ENCODE data around the gene RAB11FIP4.

RAB11FIP4 gene

DNA sequence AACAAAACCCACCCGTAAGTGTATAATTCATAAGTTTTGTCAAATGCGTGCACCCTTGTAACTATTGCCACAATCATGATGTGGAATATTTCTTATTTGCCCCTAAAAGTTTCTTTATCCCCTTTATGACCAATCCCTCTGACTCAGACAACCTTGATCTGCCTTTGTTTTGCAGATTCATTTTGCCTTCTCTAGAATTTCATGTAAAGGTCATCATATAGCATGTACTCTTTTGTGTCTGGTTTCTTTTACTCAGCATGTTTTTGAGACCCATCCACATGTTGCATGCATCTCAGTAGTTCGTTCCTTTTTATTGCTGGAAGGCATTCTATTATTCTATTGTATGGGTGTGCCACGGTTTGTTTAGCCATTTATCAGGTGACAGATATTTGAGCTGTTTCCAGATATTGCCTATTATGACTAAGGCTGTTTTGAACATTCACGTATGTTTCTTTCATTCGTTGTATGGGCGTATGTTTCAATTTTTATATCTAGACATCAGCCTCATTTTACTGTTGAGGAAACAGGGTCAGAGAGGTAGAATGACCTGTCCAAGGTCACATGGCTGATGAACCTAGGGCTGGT lies 192.4 kb downstream of the RAB11FIP4 start:
- DNase-seq (ENCODE audit: low read depth) = peak; percentile 36
- H3K4me3 ChIP-seq (ENCODE audit: low read length) = no peak overlapping the region
- no peak for TF ChIP-seq CTCF (IDR thresholded peaks at IDR 0.05; ENCODE audit: insufficient read depth, low read depth, low read length, missing control alignments)

DNA sequence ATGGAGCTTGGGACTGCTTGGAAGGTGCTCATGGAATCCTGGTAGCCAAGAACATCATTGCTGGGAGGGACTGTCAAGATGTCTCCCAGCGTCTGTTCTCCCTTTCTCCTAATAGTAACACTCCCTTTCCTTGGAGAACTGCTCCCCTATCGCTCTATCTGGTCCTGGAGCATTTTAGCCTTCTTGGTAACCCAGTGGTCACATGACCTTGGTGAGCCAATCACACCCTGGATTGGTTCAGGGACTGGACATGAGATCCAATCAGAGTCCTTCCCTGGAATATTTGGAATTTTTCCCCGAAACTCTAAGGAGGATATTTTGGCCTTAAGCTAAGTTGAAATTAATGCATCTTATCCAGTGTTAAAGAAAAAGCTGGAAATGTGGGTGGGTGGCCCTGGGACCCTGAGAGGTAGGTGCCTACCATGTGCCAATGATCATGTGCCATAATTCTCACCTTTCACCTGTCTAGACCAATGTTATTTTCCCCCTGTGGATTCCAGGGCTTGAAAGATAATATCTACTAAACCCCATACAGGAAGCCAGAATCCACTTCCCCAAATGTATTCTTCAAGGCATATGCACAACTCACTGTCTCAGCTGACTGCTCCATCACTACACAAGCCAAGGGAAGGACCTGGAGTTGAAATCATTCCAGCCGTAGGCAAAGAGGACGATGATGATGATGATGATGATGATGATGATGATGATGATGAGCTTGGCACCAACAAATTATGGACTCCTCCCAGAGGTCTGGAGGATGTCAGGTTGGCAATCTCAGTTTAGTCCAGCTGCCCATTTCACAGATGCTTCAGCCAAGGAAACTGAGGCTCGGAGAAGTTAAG lies 193.2 kb downstream of the RAB11FIP4 start:
- no peak for DNase-seq (ENCODE audit: low read depth)
- no peak overlapping the region for H3K4me3 ChIP-seq (ENCODE audit: low read length)
- TF ChIP-seq CTCF (IDR thresholded peaks at IDR 0.05; ENCODE audit: insufficient read depth, low read depth, low read length, missing control alignments) = no peak

DNA sequence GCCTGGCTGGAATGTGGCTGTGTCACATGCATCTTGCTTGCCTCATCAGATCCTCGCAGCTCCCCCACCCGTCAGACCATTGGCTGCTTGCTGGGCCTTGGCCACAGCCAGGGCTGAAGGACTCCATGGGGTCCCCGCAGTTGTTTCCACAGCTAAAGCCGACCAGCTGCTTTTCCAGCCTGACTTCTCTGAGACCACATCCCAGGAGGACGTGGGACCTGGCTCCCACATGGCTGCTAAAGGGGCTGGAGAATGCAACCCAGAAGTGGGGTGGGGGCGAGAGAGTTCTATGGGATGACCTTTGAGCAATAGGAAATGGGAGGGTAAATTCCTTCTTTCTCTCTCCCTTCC lies 193.8 kb downstream of the RAB11FIP4 start:
- DNase-seq (ENCODE audit: low read depth) = no peak
- no peak for TF ChIP-seq CTCF (IDR thresholded peaks at IDR 0.05; ENCODE audit: insufficient read depth, low read depth, low read length, missing control alignments)
- H3K4me3 ChIP-seq (ENCODE audit: low read length) = no peak overlapping the region

DNA sequence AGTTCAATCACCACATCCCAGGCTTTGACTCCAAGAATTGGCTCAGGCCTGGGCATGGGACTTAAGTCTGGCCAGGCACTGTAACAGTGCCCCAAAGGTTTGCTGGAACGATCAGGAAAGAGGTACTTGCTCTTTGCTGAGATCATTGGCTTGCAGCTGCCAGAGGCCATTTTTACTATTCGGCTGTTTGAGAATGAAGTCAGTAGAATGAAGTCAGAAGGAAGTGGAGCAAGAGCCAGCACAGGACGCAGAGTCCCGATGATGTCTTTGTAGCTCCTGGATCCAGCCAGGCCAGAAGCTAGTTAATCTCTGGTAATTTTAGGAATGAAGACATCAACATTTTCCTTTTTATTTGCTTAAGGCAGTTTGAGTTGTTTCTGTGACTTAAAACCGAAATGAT lies 195.5 kb downstream of the RAB11FIP4 start:
- TF ChIP-seq CTCF (IDR thresholded peaks at IDR 0.05; ENCODE audit: insufficient read depth, low read depth, low read length, missing control alignments) = no peak
- DNase-seq (ENCODE audit: low read depth) = no peak
- no peak overlapping the region for H3K4me3 ChIP-seq (ENCODE audit: low read length)

GRCh38 chr17:31587462-31587861 lies 196.0 kb downstream of the RAB11FIP4 start:
- TF ChIP-seq CTCF (IDR thresholded peaks at IDR 0.05; ENCODE audit: insufficient read depth, low read depth, low read length, missing control alignments) = no peak
- DNase-seq (ENCODE audit: low read depth) = no peak
- H3K4me3 ChIP-seq (ENCODE audit: low read length) = no peak overlapping the region
